DMS53 (cell line): Measurements from ENCODE around the gene RASAL2.

Experiments
- DNase-seq: peaks from one replicate; lab custom pipeline; 2025; lab: John Stamatoyannopoulos, UW

Gene RASAL2

GRCh38 chr1:178393370-178393769, 299.5 kb downstream of the RASAL2 start:
- no peak for DNase-seq

- no peak for DNase-seq
Observed at GRCh38 chr1:178396789-178397188, 302.9 kb downstream of the RASAL2 start.

GRCh38 chr1:178397678-178398077, 303.8 kb downstream of the RASAL2 start:
- DNase-seq, result peak; percentile 23

GRCh38 chr1:178399177-178399728, 305.3 kb downstream of the RASAL2 start:
- DNase-seq, result peak; percentile 46

GRCh38 chr1:178405137-178405536, 311.2 kb downstream of the RASAL2 start:
- DNase-seq, result no peak

GRCh38 chr1:178407215-178407614, 313.3 kb downstream of the RASAL2 start:
- no peak for DNase-seq

- DNase-seq, result peak; percentile 33
Observed at GRCh38 chr1:178407655-178408054, 313.8 kb downstream of the RASAL2 start.

GRCh38 chr1:178408871-178409270, 315.0 kb downstream of the RASAL2 start:
- DNase-seq, result no peak

GRCh38 chr1:178409541-178409940, 315.6 kb downstream of the RASAL2 start:
- no peak for DNase-seq

- no peak for DNase-seq
Observed at GRCh38 chr1:178411756-178412399, 318.0 kb downstream of the RASAL2 start.

GRCh38 chr1:178412400-178412770, 318.5 kb downstream of the RASAL2 start:
- no peak for DNase-seq

GRCh38 chr1:178417858-178418257, 324.0 kb downstream of the RASAL2 start:
- peak; percentile 61 for DNase-seq

GRCh38 chr1:178418284-178418955, 324.5 kb downstream of the RASAL2 start:
- DNase-seq, result no peak

GRCh38 chr1:178434360-178434759, 340.5 kb downstream of the RASAL2 start:
- DNase-seq, result no peak

- DNase-seq, result no peak
Observed at GRCh38 chr1:178434899-178435435, 341.1 kb downstream of the RASAL2 start.

GRCh38 chr1:178436899-178437298, 343.0 kb downstream of the RASAL2 start:
- no peak for DNase-seq

GRCh38 chr1:178438432-178438831, 344.5 kb downstream of the RASAL2 start:
- DNase-seq, result no peak

GRCh38 chr1:178442925-178443324, 349.0 kb downstream of the RASAL2 start:
- no peak for DNase-seq

GRCh38 chr1:178450871-178451270, 357.0 kb downstream of the RASAL2 start:
- no peak for DNase-seq

- no peak for DNase-seq
Observed at GRCh38 chr1:178451529-178451928, 357.6 kb downstream of the RASAL2 start.

- DNase-seq, result no peak
Observed at GRCh38 chr1:178452013-178452412, 358.1 kb downstream of the RASAL2 start.

- no peak for DNase-seq
Observed at GRCh38 chr1:178456472-178456871, 362.6 kb downstream of the RASAL2 start.

- DNase-seq, result peak; percentile 58
Observed at GRCh38 chr1:178457651-178458050, 363.7 kb downstream of the RASAL2 start.
